ENCODE measurements around the gene NTNG1. TPM values are rescaled to one million over a fixed set of nuclear protein-coding genes. Genes with fewer than 3 reads are reported as not detected.

The NTNG1 gene
- total RNA-seq, 2 donors from 2014 or later = 0.26 to 4.9 TPM

- no peaks in the 10 kb centered on the region for H3K4me1 ChIP-seq
- H3K27me3 ChIP-seq = no peaks in the 10 kb centered on the region
- H3K9me3 ChIP-seq = no peaks in the 10 kb centered on the region
- no peak overlapping the region for H3K4me3 ChIP-seq
- 57 to 65% methylated on average over 2 of the region's 2 CpGs for WGBS, 2 donors
- intact Hi-C loops (cut with DNase I) = no loop called here
- no peak overlapping the region for H3K27ac ChIP-seq
- DNase-seq (no peak), ATAC-seq (no peak)
- H3K36me3 ChIP-seq (replicated peaks in 1 of 2; ENCODE audit: insufficient read depth in 1 of 2, low read depth in 2 of 2) = no peaks in the 10 kb centered on the region
- TF ChIP-seq CTCF (IDR thresholded peaks at IDR 0.05) (no peak), POLR2A (IDR thresholded peaks at IDR 0.05) (no peak)
Observed at GRCh38 chr1:107342768-107343167, 201.9 kb downstream of the NTNG1 start.

DNA sequence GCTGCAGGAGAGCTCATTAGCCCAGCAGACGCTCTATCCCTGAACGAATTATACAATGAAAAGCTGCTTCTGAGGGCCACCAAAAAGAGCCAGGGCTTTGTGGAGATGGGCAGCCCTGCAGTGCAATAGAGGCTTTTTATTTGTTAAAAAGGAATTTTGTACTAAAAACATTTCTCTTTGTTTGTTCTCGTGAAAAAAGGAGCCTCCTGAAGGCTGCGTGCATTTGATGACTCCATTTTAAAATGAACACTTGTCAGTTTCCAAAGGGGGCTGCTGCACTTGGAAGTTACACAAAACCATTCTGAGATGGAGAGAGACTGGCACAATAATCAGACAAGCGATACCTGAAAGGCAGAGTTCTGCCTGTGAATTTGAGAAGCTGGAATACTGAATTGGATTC lies 202.8 kb downstream of the NTNG1 start:
- H3K4me1 ChIP-seq = no peaks in the 10 kb centered on the region
- no peaks in the 10 kb centered on the region for H3K9me3 ChIP-seq
- DNase-seq (no peak), ATAC-seq (no peak)
- H3K36me3 ChIP-seq (replicated peaks in 1 of 2; ENCODE audit: insufficient read depth in 1 of 2, low read depth in 2 of 2) = no peaks in the 10 kb centered on the region
- WGBS, 2 donors = 68 to 74% methylated on average over 5 of the region's 5 CpGs
- H3K27ac ChIP-seq = no peak overlapping the region
- no peaks in the 10 kb centered on the region for H3K27me3 ChIP-seq
- H3K4me3 ChIP-seq = no peak overlapping the region
- TF ChIP-seq POLR2A (IDR thresholded peaks at IDR 0.05) = no peak
- no peak for TF ChIP-seq CTCF (IDR thresholded peaks at IDR 0.05)
- intact Hi-C loops (cut with DNase I) = no loop called here

- Histone ChIP-seq H3K4me1 (no peaks in the 10 kb centered on the region), H3K27me3 (no peaks in the 10 kb centered on the region), H3K4me3 (no peak overlapping the region), H3K36me3 (replicated peaks in 1 of 2; ENCODE audit: insufficient read depth in 1 of 2, low read depth in 2 of 2) (no peaks in the 10 kb centered on the region), H3K27ac (no peak overlapping the region), H3K9me3 (no peaks in the 10 kb centered on the region)
- intact Hi-C loops (cut with DNase I) = no loop called here
- TF ChIP-seq POLR2A (IDR thresholded peaks at IDR 0.05) (no peak), CTCF (IDR thresholded peaks at IDR 0.05) (no peak)
- no peak for DNase-seq
- WGBS, 2 donors = 31 to 37% methylated on average over 1 of the region's 1 CpG
- no peak for ATAC-seq
Observed at GRCh38 chr1:107344268-107344760, 203.5 kb downstream of the NTNG1 start.

DNA sequence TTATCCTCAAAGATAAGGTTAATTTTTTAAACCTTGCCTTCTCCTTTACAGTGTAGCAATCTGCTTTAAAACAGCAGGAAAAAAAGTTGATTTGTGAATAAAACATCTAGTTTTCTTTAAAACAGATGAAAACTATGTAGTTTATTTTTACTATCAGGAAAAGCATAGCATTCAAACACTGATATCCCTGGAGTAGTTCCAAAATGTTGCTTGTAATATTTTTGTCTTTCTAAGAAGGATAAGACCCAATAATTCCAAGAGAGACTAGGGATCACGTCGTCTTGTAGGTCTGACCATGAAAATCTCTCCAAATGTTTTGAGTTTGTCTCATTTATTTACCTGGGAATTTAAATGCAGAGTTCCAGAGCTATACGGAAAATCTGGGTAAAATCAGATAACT lies 204.0 kb downstream of the NTNG1 start:
- H3K27ac ChIP-seq = no peak overlapping the region
- WGBS, 2 donors = 39 to 40% methylated on average over 3 of the region's 3 CpGs
- no peak for TF ChIP-seq POLR2A (IDR thresholded peaks at IDR 0.05)
- TF ChIP-seq CTCF (IDR thresholded peaks at IDR 0.05) = no peak
- H3K4me3 ChIP-seq = no peak overlapping the region
- no peaks in the 10 kb centered on the region for H3K9me3 ChIP-seq
- no peak for ATAC-seq
- DNase-seq = no peak
- no peaks in the 10 kb centered on the region for H3K36me3 ChIP-seq (replicated peaks in 1 of 2; ENCODE audit: insufficient read depth in 1 of 2, low read depth in 2 of 2)
- H3K4me1 ChIP-seq = no peaks in the 10 kb centered on the region
- H3K27me3 ChIP-seq = no peaks in the 10 kb centered on the region
- intact Hi-C loops (cut with DNase I) = no loop called here

DNA sequence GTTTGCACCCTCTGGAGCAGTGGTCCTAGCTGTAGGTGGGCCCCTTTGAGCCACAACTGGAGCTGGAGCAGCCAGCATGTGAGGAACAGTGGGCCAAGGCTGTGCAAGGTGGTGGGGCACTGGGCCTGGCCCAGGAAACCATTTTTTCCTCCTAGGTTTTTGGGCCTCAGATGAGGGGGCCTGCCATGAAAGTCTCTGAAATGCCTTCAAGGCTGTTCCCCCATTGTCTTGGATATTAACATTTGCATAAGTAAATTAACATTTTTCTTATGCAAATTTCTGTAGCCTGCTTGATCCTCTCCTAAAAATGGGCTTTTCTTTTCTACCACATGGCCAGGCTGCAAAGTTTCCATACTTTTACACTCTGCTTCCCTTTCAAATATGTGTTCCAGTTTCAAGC lies 212.0 kb downstream of the NTNG1 start:
- H3K27ac ChIP-seq = no peak overlapping the region
- intact Hi-C loops (cut with DNase I) = no loop called here

More for the DNA sequence above, 212.0 kb downstream of the NTNG1 start:
- no peaks in the 10 kb centered on the region for H3K4me1 ChIP-seq
- no peaks in the 10 kb centered on the region for H3K36me3 ChIP-seq (replicated peaks in 1 of 2; ENCODE audit: insufficient read depth in 1 of 2, low read depth in 2 of 2)
- ATAC-seq (no peak), DNase-seq (no peak)
- H3K9me3 ChIP-seq = no peaks in the 10 kb centered on the region
- H3K4me3 ChIP-seq = no peak overlapping the region
- TF ChIP-seq POLR2A (IDR thresholded peaks at IDR 0.05) (no peak), CTCF (IDR thresholded peaks at IDR 0.05) (no peak)
- H3K27me3 ChIP-seq = no peaks in the 10 kb centered on the region
